Calu3 (cell line): ENCODE data around the gene PAIP1. TPM values are rescaled to one million over a fixed set of nuclear protein-coding genes. Genes with fewer than 3 reads are reported as not detected.

Source experiments
- BruUV-seq: library from RNA; stranded (reverse); fragments of 400-500 nt; replicated peaks from 2 replicates; lab custom pipeline; 2021; lab: Mats Ljungman, UMichigan
- CTCF ChIA-PET: fragments of 300-600 bp; sonication (Branson Sonifier 250); formaldehyde crosslinking; loops from one replicate; lab custom pipeline; 2022; ENCODE audit warnings: antibody characterized with exemption; lab: Charles Lee
- DNase-seq: peaks from one replicate; pipeline ENCODE4 v3.0.0; 2022
- H3K27ac Mint-ChIP-seq: one replicate; pipeline ENCODE4 v1.8.0; 2022; ENCODE audit warnings: mixed read lengths; ENCODE audit not compliant: unreplicated experiment
- H3K27me3 Mint-ChIP-seq: one replicate; pipeline ENCODE4 v1.8.0; 2022; ENCODE audit warnings: mixed read lengths; ENCODE audit not compliant: unreplicated experiment
- H3K36me3 Mint-ChIP-seq: one replicate; pipeline ENCODE4 v1.8.0; 2022; ENCODE audit warnings: mild to moderate bottlenecking, moderate library complexity, mixed read lengths; ENCODE audit not compliant: insufficient read depth, unreplicated experiment
- H3K4me1 Mint-ChIP-seq: one replicate; pipeline ENCODE4 v1.8.0; 2022; ENCODE audit warnings: mild to moderate bottlenecking, low read depth, mixed read lengths; ENCODE audit not compliant: unreplicated experiment
- H3K4me3 Mint-ChIP-seq: one replicate; pipeline ENCODE4 v1.8.0; 2022; ENCODE audit warnings: mild to moderate bottlenecking, low read depth, moderate library complexity, mixed read lengths; ENCODE audit not compliant: unreplicated experiment
- H3K9me3 Mint-ChIP-seq: one replicate; pipeline ENCODE4 v1.8.0; 2022; ENCODE audit warnings: low read depth, mixed read lengths; ENCODE audit not compliant: unreplicated experiment
- CTCF ChIP-seq: fragments of 200-600 bp; IDR thresholded peaks from one replicate; pipeline ENCODE4 v1.8.0; 2022; ENCODE audit warnings: antibody characterized with exemption; ENCODE audit not compliant: unreplicated experiment
- intact Hi-C: fragments of 100-400 bp; cut with micrococcal nuclease; formaldehyde crosslinking; loops from one replicate; pipeline ENCODE4 v1.10.0; 2022; ENCODE audit not compliant: unreplicated experiment
- total RNA-seq: library from RNA; stranded (reverse); gene quantifications from 2 replicates; pipeline ENCODE4 v1.2.3, GENCODE V29; 2022

PAIP1 gene
- total RNA-seq, 1 experiment from 2014 or later = 97.4 TPM

- Mint-ChIP-seq H3K27me3 (no peaks in the 10 kb centered on the region), H3K9me3 (no peaks in the 10 kb centered on the region), H3K36me3 (peaks cover 34% of the 10 kb centered on the region), H3K27ac (no peak overlapping the region), H3K4me1 (peaks cover 9% of the 10 kb centered on the region), H3K4me3 (no peak overlapping the region)
- no TSS peak for BruUV-seq
- intact Hi-C loops = no loop called here
- no peak for TF ChIP-seq CTCF
- DNase-seq = no peak
- CTCF ChIA-PET = no interaction called here
These were observed 9.3 kb downstream of the PAIP1 start for GRCh38 chr5:43547532-43547931.

DNA sequence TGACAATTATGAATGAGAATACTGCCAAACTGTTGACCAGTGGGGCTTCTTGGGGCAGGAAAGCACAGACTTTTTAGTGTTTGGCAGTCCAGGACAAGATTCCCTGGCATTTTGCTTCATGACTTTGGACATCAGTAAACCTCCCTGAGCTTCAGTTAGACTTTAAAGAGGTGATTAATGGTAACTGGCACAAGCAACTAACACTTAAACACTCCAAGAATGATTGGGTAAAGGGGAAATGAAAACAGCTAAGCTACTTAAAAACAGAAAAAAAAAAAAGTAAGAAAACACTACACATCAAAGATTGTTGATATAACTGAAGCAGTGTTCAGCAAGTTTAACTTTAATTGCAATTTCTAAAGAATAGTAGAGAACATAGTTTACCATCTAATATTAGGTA is 13.4 kb downstream of the PAIP1 start:
- Mint-ChIP-seq H3K4me1 (peaks cover 9% of the 10 kb centered on the region), H3K4me3 (no peak overlapping the region), H3K9me3 (no peaks in the 10 kb centered on the region), H3K36me3 (peaks cover 43% of the 10 kb centered on the region), H3K27me3 (no peaks in the 10 kb centered on the region), H3K27ac (no peak overlapping the region)
- no peak for DNase-seq
- intact Hi-C loops = no loop called here
- no TSS peak for BruUV-seq
- CTCF ChIA-PET = no interaction called here
- TF ChIP-seq CTCF = no peak

DNA sequence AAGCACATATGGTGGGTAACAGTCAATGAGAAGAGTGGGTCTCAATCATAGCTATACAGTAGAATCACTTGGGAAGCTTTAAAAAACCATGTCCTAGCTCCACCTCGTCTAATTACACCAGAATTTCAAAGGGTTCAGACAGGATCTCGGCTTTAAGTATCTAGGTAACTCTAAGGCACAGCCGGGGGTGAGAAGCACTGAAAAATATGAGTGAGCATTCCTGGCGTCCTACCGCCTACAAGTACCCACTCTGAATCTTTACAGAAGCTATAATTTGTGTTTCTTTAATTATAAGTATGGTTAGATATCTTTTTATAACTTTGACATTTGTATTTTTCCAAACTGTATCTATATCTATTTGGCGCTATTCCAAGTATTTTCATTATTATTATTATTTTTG is 16.1 kb downstream of the PAIP1 start:
- Mint-ChIP-seq H3K27ac (no peak overlapping the region), H3K4me3 (no peak overlapping the region), H3K27me3 (no peaks in the 10 kb centered on the region), H3K4me1 (peaks cover 9% of the 10 kb centered on the region), H3K36me3 (peaks cover 42% of the 10 kb centered on the region), H3K9me3 (no peaks in the 10 kb centered on the region)
- DNase-seq = no peak
- TF ChIP-seq CTCF = no peak
- no TSS peak for BruUV-seq
- CTCF ChIA-PET = no interaction called here
- intact Hi-C loops = no loop called here

DNA sequence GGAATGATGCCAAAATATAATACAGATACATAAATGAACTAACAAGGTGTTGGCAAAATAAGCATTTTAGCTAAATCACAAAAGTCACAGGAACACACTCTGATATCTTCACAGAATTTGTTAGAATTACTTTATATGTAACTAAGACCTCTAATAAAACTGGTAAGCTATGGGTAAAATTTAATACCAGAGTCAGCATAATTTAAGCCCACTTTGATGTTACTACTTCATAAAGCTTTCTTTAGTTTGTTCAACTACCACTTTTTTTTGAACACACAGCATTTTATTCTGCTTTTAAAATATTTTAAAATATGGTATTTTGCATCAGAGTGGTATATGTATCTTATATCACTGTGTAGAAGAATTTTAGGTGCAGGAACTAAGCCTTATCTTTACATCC is 19.9 kb downstream of the PAIP1 start:
- no TSS peak for BruUV-seq
- peaks cover 9% of the 10 kb centered on the region for H3K4me1 Mint-ChIP-seq
- H3K4me3 Mint-ChIP-seq = no peak overlapping the region
- H3K27ac Mint-ChIP-seq = no peak overlapping the region
- intact Hi-C loops = no loop called here
- no peaks in the 10 kb centered on the region for H3K9me3 Mint-ChIP-seq
- no peaks in the 10 kb centered on the region for H3K27me3 Mint-ChIP-seq
- DNase-seq = no peak
- CTCF ChIA-PET = no interaction called here
- peaks cover 51% of the 10 kb centered on the region for H3K36me3 Mint-ChIP-seq
- TF ChIP-seq CTCF = no peak
